GM21737 (cell line): ENCODE data around the gene MARCHF3.

Experiments used
- ATAC-seq: cut with Tn5 transposase; IDR thresholded peaks from one replicate; pipeline ENCODE4 v1.9.1; 2021; ENCODE audit warnings: mild to moderate bottlenecking, moderate library complexity; ENCODE audit not compliant: unreplicated experiment

Gene MARCHF3

GRCh38 chr5:126826619-126827215 is 203.6 kb downstream of the MARCHF3 start:
- ATAC-seq, result no peak

GRCh38 chr5:126819253-126819652 is 211.1 kb downstream of the MARCHF3 start:
- ATAC-seq, result no peak

- no peak for ATAC-seq
Measured at GRCh38 chr5:126818736-126819135, 211.6 kb downstream of the MARCHF3 start.
